ENCODE measurements around the gene GSTP1. TPM values are rescaled to one million over a fixed set of nuclear protein-coding genes. Genes with fewer than 3 reads are reported as not detected.

Gene GSTP1
- polyA plus RNA-seq, 1 of the 3 experiments (the other 2 are of a cell fraction): 745 TPM

DNA sequence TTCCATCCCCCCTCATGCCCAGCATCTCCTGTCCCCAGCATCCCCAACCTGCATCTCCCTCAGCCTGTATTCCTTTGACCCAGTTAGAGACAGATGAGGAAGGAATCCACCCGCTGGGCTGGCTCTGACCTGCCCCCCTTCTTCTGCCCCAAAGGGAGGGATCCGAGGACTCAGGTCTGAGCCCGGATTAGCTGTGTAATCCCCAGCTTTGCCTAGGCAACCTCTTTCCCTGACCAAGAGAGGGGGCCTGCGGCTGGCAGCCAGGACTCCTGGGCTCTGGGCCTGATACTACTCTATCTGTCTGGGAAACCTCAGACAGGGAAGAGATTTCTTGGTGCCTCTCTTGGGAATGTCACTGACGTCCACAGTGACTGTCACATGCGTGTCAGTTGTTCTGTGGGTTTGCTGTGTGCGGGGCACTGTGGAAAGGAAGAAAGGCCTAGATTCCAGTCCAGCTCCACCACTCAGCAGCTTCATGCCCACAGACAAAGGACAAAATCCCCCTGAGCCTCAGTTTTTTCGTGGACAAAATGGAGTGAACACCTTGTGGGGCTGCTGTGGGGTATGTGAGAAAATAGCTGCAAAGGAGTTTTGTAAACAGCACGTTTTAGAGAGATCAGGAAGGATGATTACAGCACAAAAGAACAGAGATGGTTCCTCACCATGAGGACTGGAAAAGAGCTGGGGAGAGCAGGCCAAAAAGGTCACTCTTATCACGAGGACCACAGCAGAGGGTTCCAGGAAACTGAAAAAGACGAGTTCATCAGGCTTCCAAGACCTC is 21.8 kb downstream of the GSTP1 start (continued):
- TF ChIP-seq TAF1 (IDR thresholded peaks at IDR 0.05; ENCODE audit: borderline replicate concordance, low read depth, low read length): no peak
- TF ChIP-seq TEAD4 (IDR thresholded peaks at IDR 0.05; ENCODE audit: borderline replicate concordance, insufficient read depth): no peak
- no peak for TF ChIP-seq MXI1 (IDR thresholded peaks at IDR 0.05; ENCODE audit: low read depth, low read length)
- no peak for TF ChIP-seq RFX5 (IDR thresholded peaks at IDR 0.05; ENCODE audit: low read length)
- no peak for TF ChIP-seq USF2 (IDR thresholded peaks at IDR 0.05; ENCODE audit: borderline replicate concordance, low read depth, low read length)
- TF ChIP-seq EP300 (IDR thresholded peaks at IDR 0.05; ENCODE audit: borderline replicate concordance in 1 of 2, low read depth in 1 of 2, low read length in 1 of 2): no peak
- no peak for TF ChIP-seq IRF3 (IDR thresholded peaks at IDR 0.05; ENCODE audit: low read depth, low read length)
- TF ChIP-seq GABPA (IDR thresholded peaks at IDR 0.05; ENCODE audit: low read depth): no peak

DNA sequence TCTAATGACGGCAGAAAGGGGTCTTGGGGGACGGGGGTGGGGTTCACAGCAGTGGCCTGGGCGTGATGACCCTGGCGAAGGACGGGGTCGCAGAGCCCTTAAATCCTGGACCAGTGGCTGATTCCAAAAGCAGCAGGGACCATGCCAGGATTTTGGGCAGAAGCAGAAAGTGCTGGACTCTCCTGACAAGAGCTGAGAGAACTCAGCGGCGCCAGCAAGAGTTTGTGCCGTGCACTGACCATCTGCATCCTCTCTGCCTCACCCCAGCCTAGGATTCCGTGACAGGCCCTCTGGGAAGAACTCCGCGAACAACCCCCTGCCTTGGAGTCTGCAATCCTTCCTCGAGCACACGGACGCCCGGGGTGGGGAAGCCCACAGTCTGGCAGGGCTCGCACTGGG is 22.5 kb downstream of the GSTP1 start:
- CTCF ChIA-PET: interaction anchor here (0.7 to 1.2 kb wide), 5 partner anchors 8 to 29 kb away, joined by 3 to 6 read pairs (median 3); partner anchors contain the start of genes GSTP1 and NUDT8

More for the DNA sequence above, 22.5 kb downstream of the GSTP1 start:
- H3K4me1 ChIP-seq (ENCODE audit: control insufficient read depth in 1 of 2, insufficient read depth in 2 of 2, low read depth in 1 of 2, low read length in 1 of 2): peaks cover 7 to 13% of the 10 kb centered on the region in 2 experiments; a peak in 3 of 4 replicates
- peaks cover 5 to 25% of the 10 kb centered on the region in 2 experiments for H3K36me3 ChIP-seq (replicated peaks in 1 of 2; ENCODE audit: control insufficient read depth in 1 of 2, insufficient read depth in 2 of 2, low read length in 1 of 2)
- peaks cover 17% of the 10 kb centered on the region for H3K79me2 ChIP-seq (ENCODE audit: insufficient read depth)
- peak; percentile 51 for DNase-seq
- POLR2A ChIA-PET: no interaction called here
- H3K9ac ChIP-seq: no peak overlapping the region
- 62% methylated on average over 10 of the region's 17 CpGs for WGBS (ENCODE audit: low lambda C conversion rate)
- no peaks in the 10 kb centered on the region; the same call in 1 of the 2 replicates for H3K27me3 ChIP-seq (ENCODE audit: insufficient read depth)
- no peak for TF ChIP-seq EZH2phosphoT487 (IDR thresholded peaks at IDR 0.05; ENCODE audit: borderline replicate concordance, low read depth)
- TF ChIP-seq, protein P1, sequence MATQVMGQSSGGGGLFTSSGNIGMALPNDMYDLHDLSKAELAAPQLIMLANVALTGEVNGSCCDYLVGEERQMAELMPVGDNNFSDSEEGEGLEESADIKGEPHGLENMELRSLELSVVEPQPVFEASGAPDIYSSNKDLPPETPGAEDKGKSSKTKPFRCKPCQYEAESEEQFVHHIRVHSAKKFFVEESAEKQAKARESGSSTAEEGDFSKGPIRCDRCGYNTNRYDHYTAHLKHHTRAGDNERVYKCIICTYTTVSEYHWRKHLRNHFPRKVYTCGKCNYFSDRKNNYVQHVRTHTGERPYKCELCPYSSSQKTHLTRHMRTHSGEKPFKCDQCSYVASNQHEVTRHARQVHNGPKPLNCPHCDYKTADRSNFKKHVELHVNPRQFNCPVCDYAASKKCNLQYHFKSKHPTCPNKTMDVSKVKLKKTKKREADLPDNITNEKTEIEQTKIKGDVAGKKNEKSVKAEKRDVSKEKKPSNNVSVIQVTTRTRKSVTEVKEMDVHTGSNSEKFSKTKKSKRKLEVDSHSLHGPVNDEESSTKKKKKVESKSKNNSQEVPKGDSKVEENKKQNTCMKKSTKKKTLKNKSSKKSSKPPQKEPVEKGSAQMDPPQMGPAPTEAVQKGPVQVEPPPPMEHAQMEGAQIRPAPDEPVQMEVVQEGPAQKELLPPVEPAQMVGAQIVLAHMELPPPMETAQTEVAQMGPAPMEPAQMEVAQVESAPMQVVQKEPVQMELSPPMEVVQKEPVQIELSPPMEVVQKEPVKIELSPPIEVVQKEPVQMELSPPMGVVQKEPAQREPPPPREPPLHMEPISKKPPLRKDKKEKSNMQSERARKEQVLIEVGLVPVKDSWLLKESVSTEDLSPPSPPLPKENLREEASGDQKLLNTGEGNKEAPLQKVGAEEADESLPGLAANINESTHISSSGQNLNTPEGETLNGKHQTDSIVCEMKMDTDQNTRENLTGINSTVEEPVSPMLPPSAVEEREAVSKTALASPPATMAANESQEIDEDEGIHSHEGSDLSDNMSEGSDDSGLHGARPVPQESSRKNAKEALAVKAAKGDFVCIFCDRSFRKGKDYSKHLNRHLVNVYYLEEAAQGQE (IDR thresholded peaks at IDR 0.05; ENCODE audit: low read depth, low read length): no peak
- TF ChIP-seq RAD21 (IDR thresholded peaks at IDR 0.05; ENCODE audit: low read length): no peak
- TF ChIP-seq NFIC (IDR thresholded peaks at IDR 0.05; ENCODE audit: borderline replicate concordance): no peak
- TF ChIP-seq FOSL2 (IDR thresholded peaks at IDR 0.05; ENCODE audit: borderline replicate concordance, low read depth): no peak
- no peak for TF ChIP-seq TCF12 (IDR thresholded peaks at IDR 0.05)
- TF ChIP-seq, protein P2, sequence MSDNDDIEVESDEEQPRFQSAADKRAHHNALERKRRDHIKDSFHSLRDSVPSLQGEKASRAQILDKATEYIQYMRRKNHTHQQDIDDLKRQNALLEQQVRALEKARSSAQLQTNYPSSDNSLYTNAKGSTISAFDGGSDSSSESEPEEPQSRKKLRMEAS (IDR thresholded peaks at IDR 0.05; ENCODE audit: low read depth): no peak
- no peak for TF ChIP-seq ZBTB33 (IDR thresholded peaks at IDR 0.05; ENCODE audit: borderline replicate concordance, low read depth)
- TF ChIP-seq RXRA (IDR thresholded peaks at IDR 0.05; ENCODE audit: borderline replicate concordance, low read depth): no peak
- TF ChIP-seq FOXJ3 (CRISPR knock-in tag; IDR thresholded peaks at IDR 0.05): no peak
- H3K27ac ChIP-seq (ENCODE audit: low read depth in 2 of 2, low read length in 1 of 2): peak overlapping the region in 1 of 2 experiments; percentile 55; a peak in 1 of 4 replicates
- no peaks in the 10 kb centered on the region for H3K9me2 ChIP-seq
- H3K9me3 ChIP-seq: no peaks in the 10 kb centered on the region
- peak overlapping the region; percentile 92 for H3K4me2 ChIP-seq
- no peaks in the 10 kb centered on the region for H4K20me1 ChIP-seq (ENCODE audit: insufficient read depth)
- H3K4me3 ChIP-seq (ENCODE audit: low read depth in 2 of 2, low read length in 1 of 2): peak overlapping the region; percentile 96 to 98
- no peaks in the 10 kb centered on the region for H3F3A ChIP-seq (replicated peaks; ENCODE audit: insufficient read depth)
- peak overlapping the region; percentile 85; the same call in 1 of the 2 replicates for H2AFZ ChIP-seq (ENCODE audit: low read depth)
